MCF 10A (cell line): ENCODE data around the gene POLR1C. TPM values are rescaled to one million over a fixed set of nuclear protein-coding genes. Genes with fewer than 3 reads are reported as not detected.
A peak's percentile ranks its signal among the peaks of the same experiment; 100 is the strongest.

Source experiments
- BruUV-seq: library from RNA; stranded (reverse); fragments of 400-500 nt; replicated peaks from 2 replicates; lab custom pipeline; 2021; lab: Mats Ljungman, UMichigan
- CTCF ChIA-PET: fragments of 300-600 bp; sonication (Branson Sonifier 250); formaldehyde crosslinking; extraction: SDS; loops from one replicate; lab custom pipeline; 2021; ENCODE audit warnings: antibody characterized with exemption, inconsistent platforms; lab: Yijun Ruan, JAX
- POLR2A ChIA-PET: fragments of 300-600, 350-650 bp; sonication (Branson Sonifier 250); formaldehyde crosslinking; extraction: SDS; loops from one replicate; lab custom pipeline; 2020; ENCODE audit warnings: antibody characterized with exemption, inconsistent platforms; lab: Yijun Ruan, JAX
- DNase-seq: peaks from one replicate; pipeline ENCODE4 v3.0.0-alpha.2; 2018; ENCODE audit not compliant: unreplicated experiment
- H3K27ac Mint-ChIP-seq: one replicate; pipeline ENCODE4 v1.8.0; 2022; ENCODE audit warnings: mild to moderate bottlenecking, low read depth, mixed read lengths; ENCODE audit not compliant: unreplicated experiment
- H3K27me3 Mint-ChIP-seq: one replicate; pipeline ENCODE4 v1.8.0; 2022; ENCODE audit warnings: mixed read lengths; ENCODE audit not compliant: insufficient read depth, unreplicated experiment
- H3K36me3 Mint-ChIP-seq: one replicate; pipeline ENCODE4 v1.8.0; 2022; ENCODE audit warnings: mild to moderate bottlenecking, moderate library complexity, mixed read lengths; ENCODE audit not compliant: insufficient read depth, unreplicated experiment
- H3K4me1 Mint-ChIP-seq: one replicate; pipeline ENCODE4 v1.8.0; 2022; ENCODE audit warnings: mixed read lengths; ENCODE audit not compliant: insufficient read depth, unreplicated experiment
- H3K4me3 Mint-ChIP-seq: one replicate; pipeline ENCODE4 v1.8.0; 2022; ENCODE audit warnings: mild to moderate bottlenecking, moderate library complexity, mixed read lengths; ENCODE audit not compliant: unreplicated experiment
- H3K9me3 Mint-ChIP-seq: one replicate; pipeline ENCODE4 v1.8.0; 2022; ENCODE audit warnings: mixed read lengths; ENCODE audit not compliant: unreplicated experiment
- CTCF ChIP-seq: fragments of 200-600 bp; IDR thresholded peaks from one replicate; pipeline ENCODE4 v1.8.0; 2022; ENCODE audit warnings: antibody characterized with exemption, mild to moderate bottlenecking; ENCODE audit not compliant: unreplicated experiment
- intact Hi-C: fragments of 100-400 bp; cut with micrococcal nuclease; formaldehyde crosslinking; loops from 2 replicates; pipeline ENCODE4 v1.14.1; 2022
- total RNA-seq: library from RNA; stranded (reverse); gene quantifications from 2 replicates; pipeline ENCODE4 v1.2.3, GENCODE V29; 2022

POLR1C gene
- total RNA-seq, 1 experiment from 2014 or later: 63.6 TPM

GRCh38 chr6:43510827-43511163, 6.1 kb upstream of the POLR1C start:
- H3K36me3 Mint-ChIP-seq: peaks cover 43% of the 10 kb centered on the region

GRCh38 chr6:43511824-43512415, 5.0 kb upstream of the POLR1C start:
- intact Hi-C loops: no loop called here
- peaks cover 19% of the 10 kb centered on the region for H3K4me1 Mint-ChIP-seq
- BruUV-seq: no TSS peak
- POLR2A ChIA-PET: interaction anchor here (0.9 kb wide), 1 partner anchor 84 kb away, joined by 3 read pairs; the partner anchor contains the start of gene ABCC10
- no peaks in the 10 kb centered on the region for H3K27me3 Mint-ChIP-seq
- no peak overlapping the region for H3K27ac Mint-ChIP-seq
- peaks cover 36% of the 10 kb centered on the region for H3K36me3 Mint-ChIP-seq
- no peaks in the 10 kb centered on the region for H3K9me3 Mint-ChIP-seq
- CTCF ChIA-PET: interaction anchor here (0.6 to 2.0 kb wide), 5 partner anchors 15 to 84 kb away, joined by 3 to 7 read pairs (median 3); partner anchors contain the start of gene ABCC10
- no peak overlapping the region for H3K4me3 Mint-ChIP-seq
- TF ChIP-seq CTCF: no peak
- DNase-seq: no peak

More at GRCh38 chr6:43510827-43511163, 6.1 kb upstream of the POLR1C start:
- no peak for DNase-seq
- peaks cover 21% of the 10 kb centered on the region for H3K4me1 Mint-ChIP-seq
- no peaks in the 10 kb centered on the region for H3K9me3 Mint-ChIP-seq
- TF ChIP-seq CTCF: no peak
- CTCF ChIA-PET: interaction anchor here (0.6 to 2.0 kb wide), 3 partner anchors 14 to 283 kb away, joined by 3 to 7 read pairs (median 5); no protein-coding TSS in a partner anchor
- POLR2A ChIA-PET: interaction anchor here (0.6 to 1.9 kb wide), 11 partner anchors 8 to 259 kb away, joined by 3 to 16 read pairs (median 4); partner anchors contain the start of genes ABCC10, DLK2, TJAP1 and VEGFA
- intact Hi-C loops: no loop called here
- peak overlapping the region; percentile 63 for H3K4me3 Mint-ChIP-seq
- BruUV-seq: no TSS peak
- no peaks in the 10 kb centered on the region for H3K27me3 Mint-ChIP-seq
- H3K27ac Mint-ChIP-seq: peak overlapping the region; percentile 57

- CTCF ChIA-PET: interaction anchor here (1.1 to 1.9 kb wide), 3 partner anchors 8 to 19 kb away, joined by 4 to 7 read pairs (median 4); no protein-coding TSS in a partner anchor
- Mint-ChIP-seq H3K36me3 (peaks cover 36% of the 10 kb centered on the region), H3K27ac (no peak overlapping the region), H3K9me3 (no peaks in the 10 kb centered on the region), H3K4me1 (peaks cover 13% of the 10 kb centered on the region), H3K4me3 (no peak overlapping the region), H3K27me3 (no peaks in the 10 kb centered on the region)
- DNase-seq: no peak
- no peak for TF ChIP-seq CTCF
- POLR2A ChIA-PET: interaction anchor here (0.5 to 3.8 kb wide), 10 partner anchors 9 to 342 kb away, joined by 3 to 27 read pairs (median 9); partner anchors contain the start of genes ABCC10, DLK2, DNPH1 and POLH
- no TSS peak for BruUV-seq
- intact Hi-C loops: loop anchor here (5.0 kb wide), 1 partner anchor 344 kb away; the partner anchor contains the start of gene SRF
Observed at GRCh38 chr6:43515808-43516207, 1.1 kb upstream of the POLR1C start.

GRCh38 chr6:43516367-43516696, 557 bp upstream of the POLR1C start:
- H3K27ac Mint-ChIP-seq: no peak overlapping the region
- H3K36me3 Mint-ChIP-seq: peaks cover 34% of the 10 kb centered on the region
- no peak for DNase-seq
- ChIA-PET POLR2A (interaction anchor here (0.6 to 3.8 kb wide), 20 partner anchors 10 to 518 kb away, joined by 3 to 27 read pairs (median 7); partner anchors contain the start of genes ABCC10, DLK2, DNPH1 and GTPBP2), CTCF (interaction anchor here (1.7 to 1.9 kb wide), 2 partner anchors 9 to 20 kb away, joined by 4 to 7 read pairs; no protein-coding TSS in a partner anchor)
- no peaks in the 10 kb centered on the region for H3K27me3 Mint-ChIP-seq
- no peak for TF ChIP-seq CTCF
- H3K4me1 Mint-ChIP-seq: peaks cover 13% of the 10 kb centered on the region
- H3K4me3 Mint-ChIP-seq: no peak overlapping the region
- intact Hi-C loops: loop anchor here (5.0 kb wide), 1 partner anchor 344 kb away; the partner anchor contains the start of gene SRF
- H3K9me3 Mint-ChIP-seq: no peaks in the 10 kb centered on the region
- TSS peak; percentile 62 for BruUV-seq
